Mammary epithelial cell (primary cell): ENCODE measurements around the gene EXT2.

Experiments used
- EZH2 ChIP-seq: IDR thresholded peaks from 2 replicates; pipeline ENCODE4 v1.6.1; 2012; ENCODE audit warnings: low read length, inconsistent platforms, borderline replicate concordance
- TF ChIP-seq, protein P1 (sequence below), 2 donors: IDR thresholded peaks in 1 of 2; conservative IDR thresholded peaks in 1 of 2; 2 replicates each; pipeline ENCODE4 v1.5.1; 2011 to 2012; ENCODE audit warnings: inconsistent platforms in 2 of 2, low read length in 2 of 2, mild to moderate bottlenecking in 2 of 2, control low read depth in 1 of 2, low read depth in 1 of 2; ENCODE audit not compliant: insufficient read depth in 1 of 2; ENCODE audit errors: extremely low read depth in 1 of 2

DNA sequence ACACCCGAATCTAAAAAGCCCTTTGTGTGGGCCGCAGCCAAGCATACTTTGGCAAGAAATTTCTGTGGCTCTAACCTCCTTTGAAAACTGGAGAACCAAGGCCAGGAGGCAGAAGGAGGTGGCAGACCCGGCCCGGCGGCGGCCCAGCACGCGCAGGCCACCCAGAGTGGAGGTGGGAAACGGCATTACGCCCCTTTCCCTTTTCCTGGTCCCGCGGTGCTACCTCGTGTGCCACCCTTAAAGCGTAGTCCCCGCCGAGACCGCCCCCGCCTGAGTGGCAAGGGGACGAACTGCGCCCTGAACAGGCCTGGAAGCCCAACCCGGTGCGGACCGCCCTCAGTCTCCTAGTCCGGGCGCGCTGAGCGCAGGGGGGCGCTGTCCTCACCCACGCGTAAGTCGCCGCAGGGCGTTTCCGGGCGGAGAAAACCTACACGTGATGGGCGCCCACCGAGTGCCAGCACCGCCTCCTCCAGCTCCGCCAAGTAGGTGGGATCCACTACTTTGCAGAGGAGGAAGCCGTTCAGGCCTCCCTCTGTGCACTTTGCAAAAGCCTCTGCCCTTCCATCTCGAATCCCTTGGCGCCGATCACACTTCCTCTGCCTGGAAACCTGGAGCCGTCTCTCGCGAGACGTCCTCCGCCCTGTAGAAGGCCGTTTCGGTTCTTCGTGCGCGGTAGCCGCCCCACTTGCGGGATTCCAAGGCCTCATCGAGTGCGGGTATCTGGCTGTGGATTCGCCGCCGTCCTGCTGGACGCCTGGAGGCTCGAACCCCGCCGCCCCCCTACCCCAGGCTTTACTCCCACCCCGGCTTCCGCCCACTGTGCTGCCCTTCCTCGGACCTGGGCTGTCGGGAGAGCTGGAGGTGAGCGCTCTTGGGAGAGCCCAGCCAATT is 29.4 kb upstream of the EXT2 start, which contains the start of gene ACCS:
- TF ChIP-seq, protein P1, sequence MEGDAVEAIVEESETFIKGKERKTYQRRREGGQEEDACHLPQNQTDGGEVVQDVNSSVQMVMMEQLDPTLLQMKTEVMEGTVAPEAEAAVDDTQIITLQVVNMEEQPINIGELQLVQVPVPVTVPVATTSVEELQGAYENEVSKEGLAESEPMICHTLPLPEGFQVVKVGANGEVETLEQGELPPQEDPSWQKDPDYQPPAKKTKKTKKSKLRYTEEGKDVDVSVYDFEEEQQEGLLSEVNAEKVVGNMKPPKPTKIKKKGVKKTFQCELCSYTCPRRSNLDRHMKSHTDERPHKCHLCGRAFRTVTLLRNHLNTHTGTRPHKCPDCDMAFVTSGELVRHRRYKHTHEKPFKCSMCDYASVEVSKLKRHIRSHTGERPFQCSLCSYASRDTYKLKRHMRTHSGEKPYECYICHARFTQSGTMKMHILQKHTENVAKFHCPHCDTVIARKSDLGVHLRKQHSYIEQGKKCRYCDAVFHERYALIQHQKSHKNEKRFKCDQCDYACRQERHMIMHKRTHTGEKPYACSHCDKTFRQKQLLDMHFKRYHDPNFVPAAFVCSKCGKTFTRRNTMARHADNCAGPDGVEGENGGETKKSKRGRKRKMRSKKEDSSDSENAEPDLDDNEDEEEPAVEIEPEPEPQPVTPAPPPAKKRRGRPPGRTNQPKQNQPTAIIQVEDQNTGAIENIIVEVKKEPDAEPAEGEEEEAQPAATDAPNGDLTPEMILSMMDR (conservative IDR thresholded peaks at IDR 0.05 in 1 of 2, IDR thresholded peaks at IDR 0.05 in 1 of 2; ENCODE audit: extremely low read depth in 1 of 2, insufficient read depth in 1 of 2, low read depth in 1 of 2, low read length in 2 of 2) = peak; percentile 51 to 76
- TF ChIP-seq EZH2 = no peak
